ENCODE measurements around the gene CHAF1A.

The CHAF1A gene

GRCh38 chr19:4474514-4475022, 72.1 kb downstream of the CHAF1A start:
- TF ChIP-seq CTCF (conservative IDR thresholded peaks at IDR 0.05; ENCODE audit: low read depth, low read length) = no peak
- peak overlapping the region; percentile 77 for H3K4me3 ChIP-seq (ENCODE audit: low read length)
- DNase-seq (ENCODE audit: low read depth) = no peak

GRCh38 chr19:4477034-4477801, 74.8 kb downstream of the CHAF1A start:
- H3K4me3 ChIP-seq (ENCODE audit: low read length) = no peak overlapping the region
- no peak for DNase-seq (ENCODE audit: low read depth)
- no peak for TF ChIP-seq CTCF (conservative IDR thresholded peaks at IDR 0.05; ENCODE audit: low read depth, low read length)

GRCh38 chr19:4482721-4483364, 80.4 kb downstream of the CHAF1A start:
- H3K4me3 ChIP-seq (ENCODE audit: low read length) = no peak overlapping the region
- no peak for TF ChIP-seq CTCF (conservative IDR thresholded peaks at IDR 0.05; ENCODE audit: low read depth, low read length)
- DNase-seq (ENCODE audit: low read depth) = no peak

- DNase-seq (ENCODE audit: low read depth) = no peak
- no peak overlapping the region for H3K4me3 ChIP-seq (ENCODE audit: low read length)
- no peak for TF ChIP-seq CTCF (conservative IDR thresholded peaks at IDR 0.05; ENCODE audit: low read depth, low read length)
Observed at GRCh38 chr19:4483385-4483784, 80.9 kb downstream of the CHAF1A start.

- H3K4me3 ChIP-seq (ENCODE audit: low read length) = no peak overlapping the region
- DNase-seq (ENCODE audit: low read depth) = no peak
- TF ChIP-seq CTCF (conservative IDR thresholded peaks at IDR 0.05; ENCODE audit: low read depth, low read length) = no peak
Observed at GRCh38 chr19:4487572-4487971, 85.1 kb downstream of the CHAF1A start.

- no peak for TF ChIP-seq CTCF (conservative IDR thresholded peaks at IDR 0.05; ENCODE audit: low read depth, low read length)
- H3K4me3 ChIP-seq (ENCODE audit: low read length) = no peak overlapping the region
- DNase-seq (ENCODE audit: low read depth) = no peak
Observed at GRCh38 chr19:4488496-4488895, 86.1 kb downstream of the CHAF1A start.

- TF ChIP-seq CTCF (conservative IDR thresholded peaks at IDR 0.05; ENCODE audit: low read depth, low read length) = no peak
- DNase-seq (ENCODE audit: low read depth) = no peak
- H3K4me3 ChIP-seq (ENCODE audit: low read length) = no peak overlapping the region
Observed at GRCh38 chr19:4491446-4491845, 89.0 kb downstream of the CHAF1A start.

All from retinal pigment epithelial cell (primary cell).